Fibroblast of mammary gland (primary cell): Measurements from ENCODE around the gene INPPL1.

Experiments used
- DNase-seq: peaks from one replicate; pipeline ENCODE4 v3.0.0-alpha.2; 2010; ENCODE audit warnings: low read depth
- H3K4me3 ChIP-seq: 2 replicates; pipeline ENCODE4 v1.5.1; 2011; ENCODE audit warnings: low read depth, mild to moderate bottlenecking, low read length, moderate library complexity; ENCODE audit not compliant: control insufficient read depth
- CTCF ChIP-seq: conservative IDR thresholded peaks from 2 replicates; pipeline ENCODE4 v1.5.1; 2011; ENCODE audit warnings: low read depth, low read length, inconsistent platforms; ENCODE audit not compliant: control insufficient read depth, insufficient read depth

INPPL1 gene

GRCh38 chr11:72225411-72225951 is 914 bp downstream of the INPPL1 start:
- H3K4me3 ChIP-seq = peak overlapping the region; percentile 88
- peak; percentile 7 for DNase-seq
- no peak for TF ChIP-seq CTCF

- no peak for TF ChIP-seq CTCF
- H3K4me3 ChIP-seq = no peak overlapping the region
- DNase-seq = no peak
These were observed 2.1 kb downstream of the INPPL1 start for GRCh38 chr11:72226701-72227100.

- peak; percentile 59 for DNase-seq
- TF ChIP-seq CTCF = no peak
- H3K4me3 ChIP-seq = no peak overlapping the region
These were observed 3.0 kb downstream of the INPPL1 start for GRCh38 chr11:72227316-72228228.

- H3K4me3 ChIP-seq = no peak overlapping the region
- peak; percentile 46 for DNase-seq
- TF ChIP-seq CTCF = peak; percentile 47
These were observed 3.8 kb downstream of the INPPL1 start for GRCh38 chr11:72228229-72228843.

GRCh38 chr11:72228844-72229231 is 4.3 kb downstream of the INPPL1 start:
- DNase-seq = no peak
- TF ChIP-seq CTCF = no peak
- no peak overlapping the region for H3K4me3 ChIP-seq

GRCh38 chr11:72229336-72229924 is 4.9 kb downstream of the INPPL1 start:
- no peak overlapping the region for H3K4me3 ChIP-seq
- no peak for DNase-seq
- TF ChIP-seq CTCF = no peak
